ENCODE measurements around the gene CACUL1.
"Not testable (repeated sequence)": the region's sequence is repeated elsewhere in the genome, so short reads cannot be mapped to it uniquely, and the experiment has no call there.

CACUL1 gene

GRCh38 chr10:118768041-118768919 is 13.5 kb upstream of the CACUL1 start:
- DNase-seq: no peak

GRCh38 chr10:118767297-118768040 is 12.7 kb upstream of the CACUL1 start:
- DNase-seq: no peak

- DNase-seq: no peak
These were observed 9.4 kb upstream of the CACUL1 start for GRCh38 chr10:118764195-118764594.

- DNase-seq: no peak
These were observed 8.6 kb upstream of the CACUL1 start for GRCh38 chr10:118763202-118763988.

- no peak for DNase-seq
These were observed 5.5 kb upstream of the CACUL1 start for GRCh38 chr10:118760265-118760664.

GRCh38 chr10:118758449-118758848 is 3.7 kb upstream of the CACUL1 start:
- DNase-seq: no peak

- no peak for DNase-seq
These were observed 578 bp downstream of the CACUL1 start for GRCh38 chr10:118754229-118754555.

- no peak for DNase-seq
These were observed 1.2 kb downstream of the CACUL1 start for GRCh38 chr10:118753331-118754228.

GRCh38 chr10:118752409-118752808 is 2.4 kb downstream of the CACUL1 start:
- no peak for DNase-seq

- DNase-seq: no peak
These were observed 3.5 kb downstream of the CACUL1 start for GRCh38 chr10:118751265-118751664.

- no peak for DNase-seq
These were observed 6.7 kb downstream of the CACUL1 start for GRCh38 chr10:118748041-118748440.

- no peak for DNase-seq
These were observed 8.5 kb downstream of the CACUL1 start for GRCh38 chr10:118746246-118746645.

GRCh38 chr10:118745056-118745455 is 9.7 kb downstream of the CACUL1 start:
- DNase-seq: no peak

GRCh38 chr10:118744346-118744918 is 10.3 kb downstream of the CACUL1 start:
- DNase-seq: not testable (repeated sequence)

- no peak for DNase-seq
These were observed 12.0 kb downstream of the CACUL1 start for GRCh38 chr10:118742782-118743181.

- no peak for DNase-seq
These were observed 12.7 kb downstream of the CACUL1 start for GRCh38 chr10:118742032-118742431.

- no peak for DNase-seq
These were observed 16.4 kb downstream of the CACUL1 start for GRCh38 chr10:118738406-118738805.

- no peak for DNase-seq
These were observed 17.0 kb downstream of the CACUL1 start for GRCh38 chr10:118737603-118738302.

- DNase-seq: no peak
These were observed 19.5 kb downstream of the CACUL1 start for GRCh38 chr10:118735294-118735693.

- DNase-seq: no peak
These were observed 20.3 kb downstream of the CACUL1 start for GRCh38 chr10:118734475-118734874.
